SU-DHL-6 (cell line): ENCODE data around the gene KCNN1.

Experiments
- EZH2phosphoT487 ChIP-seq: fragments of 200-600 bp; sonication (generic), shearing (Covaris generic); conservative IDR thresholded peaks from 2 replicates; pipeline ENCODE4 v1.6.1; 2018; ENCODE audit warnings: mild to moderate bottlenecking, antibody characterized with exemption, low read length, moderate library complexity, mixed read lengths
- TF ChIP-seq, protein P1 (sequence below): fragments of 200-600 bp; sonication (generic); IDR thresholded peaks from one replicate; pipeline ENCODE4 v1.5.1; 2017; ENCODE audit warnings: antibody characterized with exemption, mild to moderate bottlenecking, low read length, moderate library complexity; ENCODE audit not compliant: insufficient read depth, poor library complexity, severe bottlenecking

GRCh38 chr19:18021121-18021755, 54.3 kb downstream of the KCNN1 start:
- TF ChIP-seq, protein P1, sequence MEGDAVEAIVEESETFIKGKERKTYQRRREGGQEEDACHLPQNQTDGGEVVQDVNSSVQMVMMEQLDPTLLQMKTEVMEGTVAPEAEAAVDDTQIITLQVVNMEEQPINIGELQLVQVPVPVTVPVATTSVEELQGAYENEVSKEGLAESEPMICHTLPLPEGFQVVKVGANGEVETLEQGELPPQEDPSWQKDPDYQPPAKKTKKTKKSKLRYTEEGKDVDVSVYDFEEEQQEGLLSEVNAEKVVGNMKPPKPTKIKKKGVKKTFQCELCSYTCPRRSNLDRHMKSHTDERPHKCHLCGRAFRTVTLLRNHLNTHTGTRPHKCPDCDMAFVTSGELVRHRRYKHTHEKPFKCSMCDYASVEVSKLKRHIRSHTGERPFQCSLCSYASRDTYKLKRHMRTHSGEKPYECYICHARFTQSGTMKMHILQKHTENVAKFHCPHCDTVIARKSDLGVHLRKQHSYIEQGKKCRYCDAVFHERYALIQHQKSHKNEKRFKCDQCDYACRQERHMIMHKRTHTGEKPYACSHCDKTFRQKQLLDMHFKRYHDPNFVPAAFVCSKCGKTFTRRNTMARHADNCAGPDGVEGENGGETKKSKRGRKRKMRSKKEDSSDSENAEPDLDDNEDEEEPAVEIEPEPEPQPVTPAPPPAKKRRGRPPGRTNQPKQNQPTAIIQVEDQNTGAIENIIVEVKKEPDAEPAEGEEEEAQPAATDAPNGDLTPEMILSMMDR = no peak
- no peak for TF ChIP-seq EZH2phosphoT487
